MM.1S (cell line): Measurements from ENCODE around the gene KRT39.
A peak's percentile ranks its signal among the peaks of the same experiment; 100 is the strongest.

Experiments
- DNase-seq: peaks from one replicate; pipeline ENCODE4 v3.0.0-alpha.2; 2015
- H2AFZ ChIP-seq: fragments of 300-600 bp; sonication (generic); 2 replicates; pipeline ENCODE4 v1.6.0; 2016; ENCODE audit warnings: antibody characterized with exemption, low read length
- H3F3A ChIP-seq: fragments of 300-600 bp; sonication (generic); 2 replicates; pipeline ENCODE4 v1.6.1; 2016; ENCODE audit warnings: mild to moderate bottlenecking, antibody characterized with exemption, low read length, moderate library complexity, mixed read lengths; ENCODE audit not compliant: insufficient read depth
- H3K27ac ChIP-seq: fragments of 300-600 bp; sonication (generic); 2 replicates; pipeline ENCODE4 v1.5.1; 2016; ENCODE audit warnings: mild to moderate bottlenecking, low read length
- H3K27me3 ChIP-seq: fragments of 300-600 bp; sonication (generic); replicated peaks from 2 replicates; pipeline ENCODE4 v1.6.0; 2016; ENCODE audit warnings: low read length; ENCODE audit not compliant: insufficient read depth
- H3K36me3 ChIP-seq: fragments of 300-600 bp; sonication (generic); replicated peaks from 2 replicates; pipeline ENCODE4 v1.6.1; 2016; ENCODE audit warnings: mild to moderate bottlenecking, low read length, mixed read lengths; ENCODE audit not compliant: insufficient read depth
- H3K4me1 ChIP-seq: fragments of 300-600 bp; sonication (generic); 2 replicates; pipeline ENCODE4 v1.6.1; 2016; ENCODE audit warnings: low read length, mixed read lengths
- H3K4me2 ChIP-seq: fragments of 300-600 bp; sonication (generic); 2 replicates; pipeline ENCODE4 v1.6.0; 2016; ENCODE audit warnings: low read depth, low read length
- H3K4me3 ChIP-seq: fragments of 300-600 bp; sonication (generic); 2 replicates; pipeline ENCODE4 v1.5.1; 2016; ENCODE audit warnings: low read length, mixed read lengths
- H3K79me2 ChIP-seq: fragments of 300-600 bp; sonication (generic); 2 replicates; pipeline ENCODE4 v1.6.1; 2016; ENCODE audit warnings: mixed run types, low read length, mixed read lengths
- H3K9ac ChIP-seq: fragments of 300-600 bp; sonication (generic); 2 replicates; pipeline ENCODE4 v1.6.1; 2016; ENCODE audit warnings: low read length, mixed read lengths
- H3K9me2 ChIP-seq: fragments of 300-600 bp; sonication (generic); replicated peaks from 2 replicates; pipeline ENCODE4 v1.6.1; 2016; ENCODE audit warnings: mild to moderate bottlenecking, low read length, mixed read lengths; ENCODE audit not compliant: insufficient read depth
- H3K9me3 ChIP-seq: fragments of 300-600 bp; sonication (generic); replicated peaks from 2 replicates; pipeline ENCODE4 v1.6.1; 2016; ENCODE audit warnings: mild to moderate bottlenecking, low read length, mixed read lengths; ENCODE audit not compliant: insufficient read depth
- H4K20me1 ChIP-seq: fragments of 300-600 bp; sonication (generic); 2 replicates; pipeline ENCODE4 v1.6.1; 2016; ENCODE audit warnings: mild to moderate bottlenecking, low read length, moderate library complexity, mixed read lengths; ENCODE audit not compliant: insufficient read depth
- CTCF ChIP-seq: fragments of 300-600 bp; sonication (generic); IDR thresholded peaks from 2 replicates; pipeline ENCODE4 v1.5.1; 2016; ENCODE audit warnings: antibody characterized with exemption, low read length, mixed read lengths
- EZH2 ChIP-seq: fragments of 300-600 bp; sonication (generic); optimal IDR thresholded peaks from 2 replicates; pipeline ENCODE3; 2017; ENCODE audit warnings: low read depth, mild to moderate bottlenecking, antibody characterized with exemption, low read length, mixed read lengths
- EZH2phosphoT487 ChIP-seq: fragments of 300-600 bp; sonication (generic); IDR thresholded peaks from 2 replicates; pipeline ENCODE4 v1.6.1; 2018; ENCODE audit warnings: antibody characterized with exemption, low read length

KRT39 gene

GRCh38 chr17:40962059-40962561 is 4.6 kb downstream of the KRT39 start:
- H3F3A ChIP-seq, result no peaks in the 10 kb centered on the region; the same call in 1 of the 2 replicates
- H4K20me1 ChIP-seq, result no peaks in the 10 kb centered on the region
- no peak overlapping the region for H3K9ac ChIP-seq
- 0 out of 2 replicates have a peak overlapping the region, but pooled peaks have one; percentile 13 for H2AFZ ChIP-seq
- no peaks in the 10 kb centered on the region for H3K27me3 ChIP-seq
- DNase-seq, result peak; percentile 14
- no peaks in the 10 kb centered on the region for H3K9me2 ChIP-seq
- H3K36me3 ChIP-seq, result no peaks in the 10 kb centered on the region
- H3K79me2 ChIP-seq, result no peaks in the 10 kb centered on the region
- peak overlapping the region; percentile 26; the same call in 1 of the 2 replicates for H3K27ac ChIP-seq
- H3K4me2 ChIP-seq, result no peak overlapping the region
- no peak for TF ChIP-seq EZH2phosphoT487
- TF ChIP-seq EZH2, result no peak
- no peak for TF ChIP-seq CTCF
- H3K4me1 ChIP-seq, result peaks cover 5% of the 10 kb centered on the region; the same call in 1 of the 2 replicates
- no peaks in the 10 kb centered on the region for H3K9me3 ChIP-seq
- no peak overlapping the region for H3K4me3 ChIP-seq

- no peaks in the 10 kb centered on the region for H4K20me1 ChIP-seq
- no peaks in the 10 kb centered on the region; the same call in 1 of the 2 replicates for H3F3A ChIP-seq
- peak overlapping the region; percentile 26; the same call in 1 of the 2 replicates for H3K27ac ChIP-seq
- H3K9me2 ChIP-seq, result no peaks in the 10 kb centered on the region
- no peak for DNase-seq
- no peaks in the 10 kb centered on the region for H3K27me3 ChIP-seq
- no peaks in the 10 kb centered on the region for H3K36me3 ChIP-seq
- H2AFZ ChIP-seq, result 0 out of 2 replicates have a peak overlapping the region, but pooled peaks have one; percentile 13
- H3K9ac ChIP-seq, result no peak overlapping the region
- H3K4me1 ChIP-seq, result peaks cover 5% of the 10 kb centered on the region; the same call in 1 of the 2 replicates
- no peak overlapping the region for H3K4me2 ChIP-seq
- H3K79me2 ChIP-seq, result no peaks in the 10 kb centered on the region
- TF ChIP-seq CTCF, result no peak
- no peak for TF ChIP-seq EZH2
- TF ChIP-seq EZH2phosphoT487, result no peak
- no peak overlapping the region for H3K4me3 ChIP-seq
- no peaks in the 10 kb centered on the region for H3K9me3 ChIP-seq
Measured at GRCh38 chr17:40961591-40961990, 5.2 kb downstream of the KRT39 start.

GRCh38 chr17:40960144-40960543 is 6.6 kb downstream of the KRT39 start:
- H3K36me3 ChIP-seq, result no peaks in the 10 kb centered on the region
- no peaks in the 10 kb centered on the region for H3K9me2 ChIP-seq
- H4K20me1 ChIP-seq, result no peaks in the 10 kb centered on the region
- peak overlapping the region; percentile 10; the same call in 1 of the 2 replicates for H2AFZ ChIP-seq
- peak overlapping the region; percentile 6; the same call in 1 of the 2 replicates for H3K4me2 ChIP-seq
- TF ChIP-seq CTCF, result no peak
- TF ChIP-seq EZH2, result no peak
- TF ChIP-seq EZH2phosphoT487, result no peak
- no peaks in the 10 kb centered on the region; the same call in 1 of the 2 replicates for H3F3A ChIP-seq
- H3K4me1 ChIP-seq, result peaks cover 5% of the 10 kb centered on the region; the same call in 1 of the 2 replicates
- no peak overlapping the region for H3K9ac ChIP-seq
- DNase-seq, result no peak
- H3K27ac ChIP-seq, result no peak overlapping the region
- no peaks in the 10 kb centered on the region for H3K9me3 ChIP-seq
- H3K27me3 ChIP-seq, result no peaks in the 10 kb centered on the region
- H3K4me3 ChIP-seq, result no peak overlapping the region
- H3K79me2 ChIP-seq, result no peaks in the 10 kb centered on the region
